Activated T-cell treated with anti-CD3 and anti-CD28 coated beads, Interleukin-2, amount 50 U/mL, for 1 hour (primary cell): ENCODE data around the gene PCCA.

Experiments used
- DNase-seq: peaks from one replicate; pipeline ENCODE4 v3.0.0-alpha.2; 2020

The PCCA gene

DNA sequence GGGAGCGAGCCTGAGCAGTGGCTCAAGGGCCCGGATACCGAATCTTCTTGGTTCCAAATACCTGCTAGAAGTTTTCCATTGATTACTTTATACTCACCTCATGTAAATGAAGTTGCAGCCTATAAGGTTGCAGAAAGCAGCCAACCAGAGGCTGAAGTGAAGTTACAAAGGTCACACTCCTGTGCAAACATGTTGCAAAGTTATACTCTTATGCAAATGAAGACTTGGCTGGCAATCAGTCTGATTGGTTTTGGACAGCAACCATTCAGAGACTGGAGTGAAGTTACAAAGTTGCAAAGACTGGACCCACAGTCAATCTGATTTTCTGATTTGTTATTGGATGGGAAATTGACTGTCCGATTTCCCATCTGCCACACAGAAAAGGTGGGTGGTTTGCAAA lies 347.2 kb downstream of the PCCA start:
- DNase-seq: no peak

DNA sequence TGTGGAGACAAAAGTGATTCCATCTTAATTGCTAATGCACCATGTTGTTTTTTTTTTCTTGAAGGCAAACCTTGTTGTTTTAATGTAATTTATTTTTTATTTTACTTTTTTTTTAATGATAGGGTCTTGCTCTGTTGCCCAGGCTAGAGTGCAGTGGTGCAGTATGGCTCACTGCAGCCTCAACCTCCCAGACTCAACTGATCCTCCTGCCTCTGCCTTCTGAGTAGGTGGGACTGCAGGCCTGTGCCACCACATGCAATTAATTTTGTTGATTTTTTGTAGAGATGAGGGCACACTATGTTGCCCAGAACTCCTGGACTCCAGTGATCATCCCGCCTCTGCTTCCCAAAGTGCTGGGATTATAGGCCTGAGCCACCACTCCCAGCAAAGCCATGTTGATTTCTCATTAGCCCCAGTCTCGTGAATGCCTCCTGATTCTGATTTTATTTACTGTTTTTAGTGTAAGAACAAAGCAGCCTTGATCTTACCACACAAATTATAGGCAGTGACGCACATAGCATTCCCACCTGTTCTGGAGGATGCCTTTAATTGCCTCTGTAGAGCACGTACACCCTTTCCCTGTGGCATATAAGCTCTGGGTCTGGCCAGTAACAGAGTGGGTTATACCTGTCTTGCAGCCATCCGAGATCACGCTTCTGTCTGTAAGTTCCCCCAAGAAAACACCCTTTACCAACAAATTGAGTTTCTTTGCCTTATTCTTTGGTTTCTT lies 349.3 kb downstream of the PCCA start:
- no peak for DNase-seq

DNA sequence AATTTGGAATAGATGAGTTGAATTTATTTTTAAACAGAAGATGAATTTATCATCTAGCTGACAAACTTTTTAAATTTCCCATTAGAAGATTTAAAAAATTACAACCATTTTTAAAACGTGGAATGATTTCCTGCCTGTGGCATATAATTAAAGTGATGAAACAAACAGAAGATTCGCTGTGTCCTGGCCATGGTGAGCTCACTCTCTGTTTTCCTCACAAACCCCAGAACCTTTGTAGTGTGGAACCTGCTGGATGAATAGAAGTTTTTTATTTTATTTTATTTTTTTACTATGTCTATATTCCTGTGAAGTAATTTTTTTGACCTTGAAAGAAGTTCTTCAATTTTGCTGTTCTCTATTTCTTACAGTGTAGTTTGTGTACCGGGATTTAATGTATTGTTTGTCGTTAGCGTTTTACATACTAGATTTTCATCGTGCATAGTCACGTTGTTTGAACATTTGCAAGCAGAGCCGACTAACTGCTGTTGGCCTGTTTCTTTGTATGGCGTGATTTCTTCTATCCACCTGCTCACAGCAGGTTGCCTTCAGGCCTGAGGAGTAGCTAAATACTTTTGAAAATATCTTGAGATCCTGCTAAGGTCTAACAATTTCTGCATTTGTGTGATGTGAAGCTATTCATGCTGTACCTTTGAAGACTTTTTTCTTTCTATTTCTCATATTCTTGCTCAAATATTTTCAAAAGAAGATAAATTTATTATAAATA lies 350.5 kb downstream of the PCCA start:
- no peak for DNase-seq

DNA sequence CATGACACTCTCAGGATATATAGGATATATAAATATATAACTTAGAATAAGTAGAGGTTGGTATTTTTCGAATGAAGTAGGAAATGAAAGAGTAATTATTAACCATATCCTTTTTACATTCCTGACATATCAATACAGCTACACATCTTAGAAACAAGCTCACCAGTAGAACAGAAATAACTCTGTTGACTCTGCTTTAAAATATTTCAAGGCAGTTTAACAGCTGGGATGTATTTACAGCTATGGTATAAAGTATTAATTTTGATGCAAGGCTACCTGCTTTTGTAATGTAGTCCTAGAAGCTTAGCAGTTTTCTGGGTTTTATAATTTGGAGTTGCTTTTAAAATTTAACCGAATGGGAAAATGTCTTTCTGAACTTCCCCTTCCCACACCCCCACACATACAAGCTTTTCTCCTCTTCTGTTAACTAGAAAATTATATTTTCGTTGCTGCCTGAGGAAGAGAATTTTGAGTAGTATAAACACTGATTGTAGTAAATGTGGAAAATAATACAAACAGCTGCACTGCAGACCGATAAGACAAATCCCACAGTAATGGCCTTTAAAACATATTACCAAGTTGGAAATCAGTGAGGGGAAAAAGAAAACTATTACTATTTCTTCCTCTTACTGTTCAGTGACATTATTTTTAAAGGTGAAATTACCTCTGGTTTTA lies 352.0 kb downstream of the PCCA start:
- no peak for DNase-seq

DNA sequence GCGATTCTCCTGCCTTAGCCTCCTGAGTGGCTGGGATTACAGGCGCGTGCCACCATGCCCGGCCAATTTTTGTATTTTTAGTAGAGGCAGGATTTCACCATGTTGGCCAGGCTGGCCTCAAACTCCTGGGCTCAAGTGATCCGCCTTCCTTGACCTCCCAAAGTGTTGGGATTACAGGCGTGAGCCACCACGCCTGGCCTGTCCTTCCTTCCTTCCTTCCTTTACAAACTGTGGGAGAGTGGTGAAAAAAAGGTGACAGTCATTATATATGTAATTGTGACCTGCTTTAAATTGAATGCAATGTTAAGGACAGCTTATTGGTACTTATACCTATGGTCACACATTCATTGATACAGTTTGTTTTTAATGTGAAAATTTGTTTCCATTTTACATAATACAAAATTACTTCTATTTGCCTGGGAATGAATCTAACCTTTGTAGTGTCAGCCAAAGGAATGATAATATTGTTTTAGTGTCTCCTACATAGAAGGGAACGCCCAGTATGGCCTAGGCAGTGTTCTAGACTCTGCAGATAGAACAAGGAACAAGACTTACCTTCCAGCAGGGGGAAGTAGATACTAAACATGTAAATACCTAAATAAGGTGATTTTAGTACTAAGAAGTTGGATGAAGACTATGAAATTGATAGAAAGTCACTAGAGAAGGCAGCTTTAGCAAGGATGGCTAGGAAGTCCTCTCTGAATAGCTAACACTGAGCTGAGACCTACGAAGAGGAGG lies 353.4 kb downstream of the PCCA start:
- DNase-seq: no peak

DNA sequence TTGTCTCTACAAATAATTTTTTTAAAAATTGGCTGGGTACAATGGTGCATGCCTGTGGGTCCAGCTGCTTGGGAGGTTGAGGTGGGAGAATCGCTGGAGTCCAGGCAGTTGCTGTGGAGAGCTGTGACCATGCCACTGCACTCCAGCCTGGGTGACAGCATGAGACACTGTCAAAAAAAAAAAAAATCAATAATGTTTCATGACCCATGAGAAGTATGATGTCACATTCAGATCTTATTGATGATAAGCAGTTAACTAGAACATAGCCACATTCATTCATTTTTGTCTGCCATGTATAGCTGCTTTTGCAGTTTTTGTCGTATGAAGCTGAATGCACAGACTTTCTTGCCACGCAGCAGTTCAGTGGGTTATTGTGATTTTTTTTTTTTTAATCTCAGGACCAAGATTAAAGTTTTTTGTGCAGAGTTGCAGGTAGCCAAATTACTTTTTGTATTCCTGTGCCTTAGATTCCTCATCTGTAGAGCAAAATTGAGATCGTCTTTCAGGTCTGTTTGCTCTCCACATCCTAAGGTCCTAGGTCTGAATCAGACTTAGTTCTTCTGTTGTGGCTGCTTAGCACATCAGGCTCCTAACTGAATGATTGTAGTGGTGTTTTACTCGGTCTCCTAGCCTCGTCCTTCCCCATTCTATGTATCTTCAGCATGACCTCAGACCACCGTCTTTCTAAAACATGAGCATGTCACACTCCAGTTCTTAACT lies 354.5 kb downstream of the PCCA start:
- no peak for DNase-seq

DNA sequence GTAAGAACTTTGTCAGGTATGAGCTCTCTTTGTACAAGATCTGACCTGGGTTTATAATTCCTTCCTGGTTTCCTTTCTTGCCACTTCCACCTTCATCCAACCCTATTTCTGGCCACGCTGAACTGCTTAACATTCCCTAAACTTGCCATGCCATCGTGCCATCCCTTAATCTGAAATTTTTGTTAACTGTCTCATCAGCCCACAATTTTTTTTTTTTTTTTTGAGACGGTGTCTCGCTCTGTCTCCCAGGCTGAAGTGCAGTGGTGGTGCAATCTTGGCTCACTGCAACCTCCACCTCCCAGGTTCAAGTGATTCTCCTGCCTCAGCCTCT lies 355.1 kb downstream of the PCCA start:
- DNase-seq: no peak

DNA sequence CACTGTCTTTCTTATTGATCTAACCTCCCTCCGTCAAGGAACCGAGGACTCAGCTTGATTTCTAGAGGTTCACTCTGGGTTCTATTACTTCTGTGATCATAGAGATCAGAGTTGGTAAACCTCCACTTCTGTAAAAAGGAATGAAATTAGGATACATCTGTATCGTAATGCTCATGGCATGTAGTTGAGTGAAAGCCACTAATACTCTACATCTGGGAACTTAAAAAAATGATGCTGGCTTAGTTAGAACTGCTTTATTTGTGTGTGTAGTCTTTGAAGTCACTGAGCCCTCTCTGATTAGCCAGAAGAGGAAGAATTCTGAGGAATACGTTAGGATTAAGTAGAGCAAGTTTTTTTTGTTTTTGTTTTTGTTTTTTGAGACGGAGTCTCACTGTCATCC lies 358.9 kb downstream of the PCCA start:
- no peak for DNase-seq

DNA sequence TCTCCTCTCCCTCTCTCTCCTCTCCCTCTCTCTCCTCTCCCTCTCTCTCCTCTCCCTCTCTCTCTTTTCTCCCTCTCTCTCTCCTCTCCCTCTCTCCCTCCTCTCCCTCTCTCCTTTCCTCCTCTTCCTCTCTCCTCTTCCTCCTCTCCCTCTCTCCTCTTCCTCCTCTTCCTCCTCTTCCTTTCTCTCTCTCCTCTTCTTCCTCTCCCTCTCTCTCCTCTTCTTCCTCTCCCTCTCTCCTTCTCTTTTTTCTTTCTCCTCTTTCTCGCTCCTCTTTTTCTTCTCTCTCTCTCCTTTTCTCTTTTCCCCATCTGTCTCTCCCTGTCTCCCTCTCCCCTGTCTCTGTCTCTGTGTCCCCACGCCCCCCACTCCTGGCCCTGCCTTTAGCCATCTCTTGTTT lies 363.0 kb downstream of the PCCA start:
- DNase-seq: no peak

DNA sequence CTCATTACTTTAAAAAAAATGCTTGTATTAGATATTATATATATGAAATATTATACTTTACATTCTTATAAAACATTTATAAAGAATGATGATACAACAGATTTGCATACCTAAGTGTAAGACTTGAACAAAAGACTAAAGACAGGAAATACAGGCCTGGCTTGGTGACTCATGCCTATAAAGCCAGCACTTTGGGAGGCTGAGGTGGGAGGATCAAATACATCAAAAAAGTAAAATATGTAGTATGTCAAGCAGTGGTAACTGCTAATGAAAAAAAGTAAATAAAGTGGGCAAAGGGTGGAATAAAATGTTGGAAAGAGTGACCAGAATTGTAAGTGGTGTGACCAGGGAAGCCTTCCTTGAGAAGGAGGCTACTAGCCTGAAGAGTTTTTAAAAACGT lies 366.0 kb downstream of the PCCA start:
- no peak for DNase-seq

DNA sequence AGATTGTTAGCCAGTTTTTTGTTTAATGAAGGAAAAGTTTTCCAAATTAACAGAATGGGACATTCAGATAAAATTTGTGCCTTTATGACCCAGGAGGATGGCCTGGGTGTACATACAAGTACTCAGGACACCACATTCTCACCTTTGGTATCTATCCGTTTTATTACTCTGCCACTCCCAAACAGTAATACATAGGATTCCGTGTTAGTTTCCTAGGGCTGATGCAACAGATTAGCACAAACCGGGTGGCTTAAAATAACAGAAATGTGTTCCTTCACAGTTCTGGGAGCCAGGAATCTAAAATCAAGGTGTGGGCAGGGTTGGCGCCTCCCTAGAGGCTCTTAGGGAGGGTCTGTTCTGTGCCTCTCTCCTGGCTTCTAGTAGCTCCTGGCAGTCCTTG lies 369.8 kb downstream of the PCCA start:
- DNase-seq: no peak

DNA sequence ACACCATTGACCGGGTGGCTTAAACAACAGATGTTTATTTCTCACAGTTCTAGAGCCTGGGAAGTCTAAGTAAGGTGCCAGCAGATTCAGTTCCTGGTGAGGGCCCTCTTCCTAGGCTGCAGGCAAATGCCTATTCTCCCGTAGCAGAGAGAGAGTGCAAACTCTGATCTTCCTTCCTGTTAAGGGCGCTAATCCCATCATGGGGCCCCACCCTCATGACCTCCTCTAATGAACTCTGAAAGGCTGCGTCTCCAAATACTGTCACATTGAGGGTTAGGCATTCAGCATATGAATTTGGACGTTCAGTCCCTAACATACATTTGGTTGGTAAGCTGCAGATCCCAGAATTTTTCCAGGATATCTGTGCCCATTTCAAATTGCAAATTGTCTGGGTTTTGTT lies 370.9 kb downstream of the PCCA start:
- DNase-seq: no peak

DNA sequence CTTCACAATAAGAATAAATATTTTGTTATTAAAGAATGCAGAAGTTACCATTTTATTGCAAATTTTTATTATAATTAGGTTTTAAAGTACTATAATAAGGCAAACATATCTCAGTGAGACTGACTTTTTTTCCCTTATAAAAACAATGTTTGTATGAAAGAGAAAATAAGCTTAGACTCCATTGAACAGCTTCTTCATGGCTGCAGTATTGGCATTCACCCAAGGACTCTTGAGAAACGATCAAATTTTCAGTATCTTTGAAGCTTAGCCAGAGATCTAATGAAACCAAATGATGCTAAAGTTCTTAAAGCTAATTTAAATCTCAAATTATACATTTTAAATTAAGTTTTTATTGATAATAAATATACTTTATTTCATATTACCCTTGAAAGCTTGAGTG lies 371.4 kb downstream of the PCCA start:
- DNase-seq: no peak

DNA sequence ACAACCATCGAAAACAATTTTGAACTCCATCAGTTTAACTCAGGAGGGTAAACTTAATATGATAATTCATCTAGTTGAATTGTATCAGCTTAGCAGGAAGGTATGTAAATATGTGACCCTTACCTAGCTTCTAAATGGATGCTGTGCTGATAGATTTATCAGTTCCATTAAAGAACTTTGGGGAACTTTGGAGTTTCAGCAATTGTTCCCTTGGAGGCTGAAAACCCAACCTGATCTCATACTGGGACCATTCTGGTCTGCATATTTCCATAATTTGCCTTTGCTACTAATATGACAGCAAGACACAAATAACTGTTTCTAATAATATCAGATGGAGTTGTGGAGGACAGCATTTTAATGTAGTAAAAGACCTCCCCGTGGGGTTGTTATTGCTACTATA lies 371.9 kb downstream of the PCCA start:
- no peak for DNase-seq

DNA sequence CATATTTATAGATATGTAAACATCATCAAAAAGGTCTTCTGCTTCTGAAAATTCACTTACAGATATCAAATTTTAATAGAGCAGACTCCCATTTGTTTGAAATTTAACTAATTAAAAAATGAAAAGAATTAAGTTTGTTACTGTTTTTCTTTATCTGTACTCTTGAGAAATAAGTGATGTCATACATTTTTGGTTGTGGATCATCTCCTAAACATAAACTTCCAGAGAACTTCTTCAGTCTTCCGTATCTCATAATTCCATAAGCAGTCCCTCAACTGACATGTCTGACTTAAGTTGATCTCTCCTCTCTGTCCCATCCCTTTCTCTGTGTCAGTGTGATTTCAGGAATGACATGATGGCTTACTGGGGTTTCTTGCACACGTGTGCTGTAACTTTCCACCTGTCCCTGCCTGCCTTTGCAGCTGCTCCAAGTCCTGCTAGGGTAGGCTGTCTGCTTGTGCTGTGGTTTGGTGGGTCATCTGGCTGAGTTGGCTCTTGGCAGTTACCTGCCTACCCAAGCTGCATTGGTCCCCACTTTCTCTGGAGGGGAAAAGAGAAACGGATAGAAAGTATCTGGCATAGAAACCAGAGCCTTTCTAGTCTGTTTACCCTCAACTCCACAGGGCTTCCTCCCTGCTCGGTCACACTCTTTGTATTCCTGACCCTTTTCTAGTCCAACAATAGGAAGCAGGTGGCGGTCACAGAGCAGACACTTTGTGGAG lies 372.6 kb downstream of the PCCA start:
- no peak for DNase-seq

DNA sequence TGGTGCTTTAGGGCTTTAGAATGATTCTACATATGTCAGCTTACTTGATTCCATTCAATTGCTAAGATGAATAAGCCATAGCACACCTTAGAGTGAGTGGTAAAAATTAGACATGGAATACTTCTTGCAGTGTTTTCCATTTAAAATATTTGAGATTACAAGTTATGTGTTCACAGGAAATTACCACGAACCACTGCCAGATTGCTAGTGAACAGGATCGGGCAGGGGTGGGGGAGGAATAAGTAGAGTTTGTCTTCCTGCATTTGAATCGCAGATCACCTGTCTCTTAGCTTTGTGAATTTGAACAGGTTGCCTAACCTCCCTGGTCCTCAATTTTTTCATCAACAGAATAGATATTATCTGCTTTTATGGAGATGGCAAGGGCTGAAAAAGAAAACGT lies 375.1 kb downstream of the PCCA start:
- no peak for DNase-seq

DNA sequence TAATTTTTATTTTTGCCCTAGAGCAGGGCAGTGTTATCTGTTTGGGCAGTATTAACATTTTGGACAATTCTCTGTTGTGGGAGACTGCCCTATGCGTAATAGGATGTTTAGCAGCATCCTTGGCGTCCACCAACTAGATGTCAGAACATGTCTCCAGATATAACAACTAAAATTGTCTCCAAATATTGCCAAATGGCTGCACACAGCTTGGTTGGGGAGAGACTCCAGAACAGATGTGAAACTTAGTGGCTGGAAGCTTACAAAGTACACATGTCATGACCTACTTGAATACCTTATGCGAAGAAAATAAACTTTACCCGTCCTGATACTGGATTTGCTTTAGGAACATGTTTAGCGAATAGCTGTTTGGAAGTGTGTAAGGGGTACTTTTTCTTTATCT lies 376.7 kb downstream of the PCCA start:
- DNase-seq: no peak

DNA sequence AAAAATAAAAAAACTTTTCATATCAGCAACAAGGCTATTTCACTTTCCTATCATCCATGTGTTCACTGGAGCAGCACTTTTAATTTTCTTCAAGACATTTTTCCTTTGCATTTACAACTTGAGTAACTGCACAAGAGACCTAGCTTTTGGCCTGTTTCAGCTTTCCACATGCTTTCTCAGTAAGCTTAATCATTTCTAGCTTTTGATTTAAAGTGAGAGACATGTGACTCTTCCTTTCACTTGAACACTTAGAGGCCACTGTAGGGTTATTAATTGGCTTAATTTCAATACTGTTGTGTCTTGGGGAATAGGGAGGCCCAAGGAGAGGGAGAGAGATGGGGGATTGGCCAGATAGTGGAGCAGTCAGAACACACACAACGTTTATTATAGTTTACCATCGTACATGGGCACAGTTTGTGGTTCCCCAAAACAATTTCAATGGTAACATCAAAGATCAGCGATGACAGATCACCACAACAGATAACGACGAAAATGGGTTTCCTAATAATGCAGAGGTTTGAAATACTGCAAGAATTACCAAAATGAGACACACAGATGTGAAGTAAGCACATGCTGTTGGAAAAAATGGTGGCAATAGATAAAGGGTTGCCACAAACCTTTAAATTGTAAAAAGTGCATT lies 382.1 kb downstream of the PCCA start:
- no peak for DNase-seq

DNA sequence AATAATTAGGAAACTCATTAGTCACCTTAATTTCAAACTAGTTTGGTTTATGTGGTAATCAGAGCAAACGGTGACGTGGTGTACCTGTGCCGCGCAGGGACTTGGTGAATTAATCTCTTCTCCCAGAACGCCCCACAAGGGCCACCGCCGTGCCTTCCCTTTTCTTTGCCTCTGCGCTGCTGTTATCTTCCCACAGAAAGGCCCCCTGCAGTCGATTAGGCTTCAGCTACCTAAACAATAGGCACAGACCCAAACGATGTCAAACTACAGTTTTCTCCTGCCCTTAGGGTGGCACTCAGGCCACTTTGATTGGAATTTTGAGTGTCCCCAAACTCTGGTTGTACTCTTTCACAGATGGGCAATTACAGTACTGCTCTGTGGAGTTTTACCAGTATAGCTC lies 384.2 kb downstream of the PCCA start:
- no peak for DNase-seq

DNA sequence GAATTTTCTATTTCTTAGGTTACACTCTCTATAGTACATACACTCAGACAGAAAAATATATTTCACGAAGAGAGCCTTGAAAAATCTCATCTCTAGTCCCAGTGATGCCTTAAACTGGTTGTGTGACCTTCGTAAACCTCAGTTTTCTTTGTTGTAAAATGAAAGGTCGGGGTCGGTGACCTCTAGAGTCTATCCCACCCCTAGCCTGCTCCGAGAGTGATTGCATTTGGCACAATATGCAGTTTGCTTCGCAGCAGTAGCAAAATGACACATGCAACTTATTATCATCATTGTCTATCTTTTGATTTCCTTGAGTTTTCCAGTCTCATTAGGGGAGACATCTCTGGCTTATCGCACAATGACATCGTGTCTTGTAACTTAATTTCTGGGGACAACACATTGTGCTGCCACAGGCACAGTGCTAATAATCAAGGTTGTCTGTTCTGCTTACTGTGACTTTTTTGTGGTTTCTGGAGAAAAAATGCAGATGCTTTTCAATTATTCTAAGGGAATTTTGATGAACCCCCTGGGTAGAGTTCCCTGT lies 384.7 kb downstream of the PCCA start:
- DNase-seq: no peak

DNA sequence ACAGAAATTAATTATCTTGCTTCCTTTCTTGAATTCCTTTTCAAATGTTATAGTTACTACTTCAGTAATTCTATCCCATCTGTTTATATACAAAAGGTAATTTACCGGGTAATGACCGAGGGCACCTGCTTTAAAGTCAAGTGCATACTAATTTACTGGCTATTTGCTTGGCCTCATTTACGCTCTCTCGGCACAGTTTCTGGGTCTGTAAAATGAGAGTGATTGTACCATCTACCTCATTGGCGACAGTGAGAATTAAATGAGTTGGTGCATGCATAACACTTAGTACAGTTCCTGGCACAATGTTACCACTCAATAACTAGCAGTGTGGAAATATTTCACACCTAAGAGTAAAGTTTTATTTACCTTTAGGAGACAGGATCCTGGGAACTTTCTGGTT lies 388.1 kb downstream of the PCCA start:
- DNase-seq: no peak
